ENCODE results near the gene CSNK1G1.

GRCh38 chr15:64247906-64248541, 107.9 kb downstream of the CSNK1G1 start:
- TF ChIP-seq CTCF (IDR thresholded peaks at IDR 0.05) (no peak), POLR2A (IDR thresholded peaks at IDR 0.05) (no peak), POLR2AphosphoS5 (IDR thresholded peaks at IDR 0.05; ENCODE audit: insufficient read depth in 1 of 2, low read depth in 1 of 2) (peak in 1 of 2 donors; percentile 92)
